HG02870 (cell line): ENCODE data around the gene IL31.
"Not testable (repeated sequence)": the region's sequence is repeated elsewhere in the genome, so short reads cannot be mapped to it uniquely, and the experiment has no call there.

Experiments
- ATAC-seq: cut with Tn5 transposase; IDR thresholded peaks from one replicate; pipeline ENCODE4 v1.9.1; 2021; ENCODE audit warnings: mild to moderate bottlenecking, moderate library complexity; ENCODE audit not compliant: unreplicated experiment

The IL31 gene

GRCh38 chr12:122174155-122174845 is at the start of gene IL31:
TSS of gene IL31 (minus strand) at chr12:122174221. CDS start at chr12:122174172, 49 bp downstream.
- ATAC-seq: no peak

- ATAC-seq: no peak
Measured at GRCh38 chr12:122216445-122216844, 42.4 kb upstream of the IL31 start.

GRCh38 chr12:122215771-122216170 is 41.8 kb upstream of the IL31 start:
- ATAC-seq: no peak

- no peak for ATAC-seq
Measured at GRCh38 chr12:122208073-122208820, 34.2 kb upstream of the IL31 start.

- ATAC-seq: no peak
Measured at GRCh38 chr12:122207391-122207790, 33.4 kb upstream of the IL31 start.

GRCh38 chr12:122206976-122207375 is 33.0 kb upstream of the IL31 start:
- ATAC-seq: no peak

GRCh38 chr12:122206111-122206881 is 32.3 kb upstream of the IL31 start:
- no peak for ATAC-seq

- ATAC-seq: no peak
Measured at GRCh38 chr12:122205053-122205925, 31.3 kb upstream of the IL31 start.

GRCh38 chr12:122204167-122205052 is 30.4 kb upstream of the IL31 start:
- no peak for ATAC-seq

- no peak for ATAC-seq
Measured at GRCh38 chr12:122203301-122204166, 29.5 kb upstream of the IL31 start, which contains the start of gene B3GNT4. TSS of gene B3GNT4 (plus strand) at chr12:122203709. CDS start at chr12:122204619, 910 bp downstream.

- ATAC-seq: not testable (repeated sequence)
Measured at GRCh38 chr12:122202811-122203210, 28.8 kb upstream of the IL31 start.

- ATAC-seq: no peak
Measured at GRCh38 chr12:122202017-122202416, 28.0 kb upstream of the IL31 start.

GRCh38 chr12:122201381-122201780 is 27.4 kb upstream of the IL31 start:
- ATAC-seq: no peak

- ATAC-seq: no peak
Measured at GRCh38 chr12:122200541-122201175, 26.6 kb upstream of the IL31 start.

- ATAC-seq: no peak
Measured at GRCh38 chr12:122199484-122200355, 25.7 kb upstream of the IL31 start.

GRCh38 chr12:122197612-122197966 is 23.6 kb upstream of the IL31 start:
- ATAC-seq: no peak

GRCh38 chr12:122195405-122195804 is 21.4 kb upstream of the IL31 start:
- no peak for ATAC-seq
